Adipose tissue (tissue), 3 donors: Measurements from ENCODE around the gene FBXO10. TPM values are rescaled to one million over a fixed set of nuclear protein-coding genes. Genes with fewer than 3 reads are reported as not detected.

Experiments used
- H3K27ac ChIP-seq: one replicate; pipeline ENCODE4 v1.5.1; 2013; ENCODE audit warnings: low read depth, low read length
- WGBS, 3 donors: extraction: QIAGEN DNeasy Blood & Tissue Kit; methylation state at CpG; one replicate each; pipeline ENCODE4 v1.1.7; 2013; 5-methylcytosine and 5-hydroxymethylcytosine counted together
- polyA plus RNA-seq, 3 donors: library from polyadenylated mRNA; stranded (reverse); fragments of 200-250 nt; gene quantifications; one replicate each; pipeline ENCODE4 v1.2.3, GENCODE V29; 2013
- donor health status: healthy with polysubstance abuse.
- donor health status: Bipolar disorder and iron deficiency.
- donor health status: healthy.

Gene FBXO10, protein sequence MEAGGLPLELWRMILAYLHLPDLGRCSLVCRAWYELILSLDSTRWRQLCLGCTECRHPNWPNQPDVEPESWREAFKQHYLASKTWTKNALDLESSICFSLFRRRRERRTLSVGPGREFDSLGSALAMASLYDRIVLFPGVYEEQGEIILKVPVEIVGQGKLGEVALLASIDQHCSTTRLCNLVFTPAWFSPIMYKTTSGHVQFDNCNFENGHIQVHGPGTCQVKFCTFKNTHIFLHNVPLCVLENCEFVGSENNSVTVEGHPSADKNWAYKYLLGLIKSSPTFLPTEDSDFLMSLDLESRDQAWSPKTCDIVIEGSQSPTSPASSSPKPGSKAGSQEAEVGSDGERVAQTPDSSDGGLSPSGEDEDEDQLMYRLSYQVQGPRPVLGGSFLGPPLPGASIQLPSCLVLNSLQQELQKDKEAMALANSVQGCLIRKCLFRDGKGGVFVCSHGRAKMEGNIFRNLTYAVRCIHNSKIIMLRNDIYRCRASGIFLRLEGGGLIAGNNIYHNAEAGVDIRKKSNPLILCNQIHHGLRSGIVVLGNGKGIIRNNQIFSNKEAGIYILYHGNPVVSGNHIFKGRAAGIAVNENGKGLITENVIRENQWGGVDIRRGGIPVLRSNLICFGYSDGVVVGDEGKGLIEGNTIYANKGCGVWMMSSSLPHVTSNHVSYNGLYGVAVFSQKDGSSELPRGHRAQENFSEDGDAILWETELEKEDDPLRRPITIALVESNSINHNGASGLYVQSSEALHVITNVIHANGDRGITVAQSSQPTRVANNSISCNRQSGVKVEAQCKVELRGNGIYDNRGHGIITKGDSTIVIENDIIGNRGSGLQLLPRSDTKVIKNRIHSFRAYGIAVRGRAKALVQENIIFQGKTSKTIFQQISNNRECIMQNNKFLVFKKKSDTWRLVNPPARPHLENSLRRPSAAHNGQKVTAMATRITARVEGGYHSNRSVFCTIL
- 1 to 10 TPM; 2.9 to 5.0 (median 3.8) TPM for polyA plus RNA-seq

DNA sequence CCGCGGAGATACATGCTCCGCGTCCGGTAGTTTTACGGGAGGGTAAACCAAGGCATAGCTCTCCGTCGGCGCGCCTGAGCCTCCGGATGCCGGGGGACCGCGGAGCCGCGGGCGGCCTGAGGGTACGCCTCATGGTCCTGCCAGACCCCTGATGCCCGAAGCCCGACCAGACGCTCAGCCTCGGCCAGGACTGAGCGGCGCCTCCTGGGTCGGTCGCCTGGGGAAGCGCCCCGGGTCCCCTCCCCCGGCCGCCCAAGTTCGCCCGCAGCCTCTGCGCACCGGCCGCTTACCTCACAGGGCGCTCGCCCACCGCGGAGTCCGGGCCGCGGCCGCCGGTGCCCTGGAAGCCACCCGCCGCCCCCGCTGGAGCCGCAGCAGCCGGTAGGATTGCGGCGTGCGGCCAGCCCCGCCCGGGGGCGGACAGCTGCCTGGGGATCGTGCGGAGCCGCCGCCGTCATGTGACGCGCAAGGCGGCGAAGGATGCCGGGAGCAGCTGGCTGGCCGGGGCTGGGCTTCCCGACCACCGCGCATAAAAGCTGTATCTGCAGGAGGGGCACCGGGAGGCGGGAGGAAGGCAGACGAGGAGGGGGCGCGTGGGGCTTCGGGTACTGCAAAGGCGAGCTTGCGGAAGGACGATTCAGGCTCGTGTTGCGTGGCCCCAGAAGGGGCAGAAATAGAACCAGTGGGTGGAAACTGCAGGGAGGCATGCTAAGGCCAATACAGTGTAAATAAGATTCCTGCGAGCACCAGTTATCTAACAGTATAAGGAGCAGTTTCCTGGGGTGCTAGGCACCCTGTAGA lies at the start of gene FBXO10:
Gene FBXO10 (minus strand): TSS at position 460 of the 801 bp plus-strand sequence. CDS start 34,612 bp downstream, outside the sequence.
- WGBS, 3 donors: 0 to 1% (median 0%) methylated on average over 72 to 81 of the region's 81 CpGs

DNA sequence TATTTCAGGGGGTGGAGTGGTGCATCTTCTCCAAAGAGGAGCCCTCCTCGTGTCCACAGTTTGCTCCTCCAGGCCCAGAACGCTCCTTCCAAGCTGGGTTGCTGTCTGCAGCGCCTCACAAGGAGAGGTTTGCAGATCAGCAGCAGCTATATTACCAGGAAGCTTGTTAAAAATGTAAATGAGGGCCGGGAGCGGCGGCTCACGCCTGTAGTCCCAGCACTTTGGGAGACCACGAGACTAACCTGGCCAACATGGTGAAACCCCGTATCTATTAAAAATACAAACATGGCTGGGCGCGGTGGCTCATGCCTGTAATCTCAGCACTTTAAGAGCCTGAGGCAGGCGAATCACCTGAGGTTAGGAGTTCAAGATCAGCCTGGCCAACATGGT lies 49.6 kb upstream of the FBXO10 start:
- H3K27ac ChIP-seq: no peak overlapping the region
- WGBS, 3 donors: 82 to 91% (median 87%) methylated on average over 12 of the region's 12 CpGs

More for the DNA sequence above, at the start of gene FBXO10:
- H3K27ac ChIP-seq: no peak within 1 kb of the TSS

DNA sequence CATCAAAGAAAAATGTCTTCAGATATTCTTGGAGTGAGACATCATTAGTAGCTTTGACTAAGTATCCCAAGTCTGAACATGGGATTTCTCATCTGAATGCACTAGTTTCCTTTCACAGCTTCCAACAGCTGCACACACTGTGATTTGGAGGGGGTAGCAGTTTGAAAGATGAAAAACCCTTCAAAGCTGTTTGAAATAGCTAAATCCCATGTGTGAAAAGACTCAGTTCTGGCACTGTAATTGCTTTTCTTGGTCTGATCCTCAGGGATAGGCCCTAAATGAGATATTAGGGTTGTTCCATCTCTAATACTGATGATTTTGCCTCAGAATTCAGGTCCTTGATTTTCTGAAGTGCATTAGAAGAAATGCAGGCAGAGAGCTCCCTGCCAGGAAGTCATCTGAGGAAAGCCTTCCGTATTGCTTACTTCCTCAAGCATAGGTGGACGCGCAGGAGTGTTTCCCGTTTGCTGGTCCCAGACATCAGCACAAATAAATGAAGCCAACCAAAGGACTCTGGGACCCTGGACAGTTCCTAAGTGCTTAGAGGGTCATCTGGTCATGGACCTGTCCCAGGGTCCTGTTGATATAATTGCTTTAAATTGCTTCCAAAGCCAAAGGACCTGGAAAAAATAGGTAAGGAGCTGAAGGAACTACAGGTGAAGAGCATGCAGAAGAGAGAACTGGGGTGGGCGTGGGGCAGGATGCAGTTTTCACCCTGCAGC lies 49.0 kb upstream of the FBXO10 start:
- WGBS, 3 donors: 52 to 86% (median 58%) methylated on average over 5 of the region's 5 CpGs

DNA sequence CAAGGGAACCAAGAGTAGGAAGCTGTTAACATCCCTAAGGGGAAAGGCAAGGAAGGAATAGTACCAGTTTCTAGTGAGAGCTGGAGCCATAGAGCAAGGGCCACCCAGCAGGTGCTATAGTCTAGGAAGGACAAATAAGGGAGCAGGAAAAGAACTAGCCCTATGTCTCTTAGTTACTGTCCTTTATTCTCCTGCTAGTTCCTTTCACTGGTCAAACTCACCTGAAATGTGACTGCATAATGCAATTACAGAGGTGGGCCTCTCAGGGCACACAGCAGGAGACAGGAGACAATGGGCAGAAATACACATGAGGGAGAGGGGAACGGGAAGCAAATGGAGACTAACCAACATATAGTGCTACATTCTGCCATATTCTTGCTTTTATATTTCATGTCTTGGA lies 47.9 kb upstream of the FBXO10 start:
- 74 to 81% (median 78%) methylated on average over 1 of the region's 1 CpG for WGBS, 3 donors
- H3K27ac ChIP-seq: no peak overlapping the region

More for the DNA sequence above, 49.0 kb upstream of the FBXO10 start:
- no peak overlapping the region for H3K27ac ChIP-seq

DNA sequence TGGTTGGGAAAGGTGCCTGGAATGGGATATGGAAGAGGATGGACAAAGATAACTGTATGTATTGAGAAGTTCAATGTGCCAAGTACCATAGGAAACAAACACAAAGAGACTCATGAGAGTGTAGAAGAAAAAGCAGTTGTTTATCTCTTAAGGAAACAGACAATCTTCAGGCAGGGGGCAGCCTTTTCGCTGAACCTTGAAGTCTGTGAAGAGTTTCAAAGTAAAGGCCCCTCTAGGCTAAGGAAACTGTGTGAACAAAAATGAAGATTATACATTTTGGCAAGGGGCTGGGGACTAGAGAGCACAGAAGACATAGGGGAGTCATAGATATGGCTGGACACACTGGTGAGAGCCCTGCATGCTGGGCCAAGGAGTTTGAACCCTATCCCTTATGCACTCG lies 47.1 kb upstream of the FBXO10 start:
- no peak overlapping the region for H3K27ac ChIP-seq
- 82 to 93% (median 88%) methylated on average over 2 of the region's 2 CpGs for WGBS, 3 donors

DNA sequence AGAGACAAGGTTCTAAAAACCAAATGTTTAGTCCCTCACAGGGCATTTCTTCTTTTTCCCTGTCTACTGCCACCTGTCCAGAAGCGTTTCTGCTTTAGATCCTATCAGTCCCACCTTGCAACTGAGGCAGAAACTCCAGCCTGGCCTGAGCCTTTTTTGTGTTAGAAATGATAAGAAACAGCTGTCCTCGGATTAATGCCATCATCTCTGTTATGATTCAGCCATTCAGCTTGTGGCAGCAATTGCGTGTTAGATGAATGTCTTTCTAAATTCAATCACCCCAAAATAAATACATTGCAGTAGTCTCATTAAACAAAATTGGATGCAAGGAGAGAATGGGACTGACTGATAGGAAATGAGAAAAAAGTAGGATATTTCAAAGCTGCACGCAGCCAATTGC lies 46.3 kb upstream of the FBXO10 start:
- 80 to 89% (median 87%) methylated on average over 4 of the region's 4 CpGs for WGBS, 3 donors
- no peak overlapping the region for H3K27ac ChIP-seq

DNA sequence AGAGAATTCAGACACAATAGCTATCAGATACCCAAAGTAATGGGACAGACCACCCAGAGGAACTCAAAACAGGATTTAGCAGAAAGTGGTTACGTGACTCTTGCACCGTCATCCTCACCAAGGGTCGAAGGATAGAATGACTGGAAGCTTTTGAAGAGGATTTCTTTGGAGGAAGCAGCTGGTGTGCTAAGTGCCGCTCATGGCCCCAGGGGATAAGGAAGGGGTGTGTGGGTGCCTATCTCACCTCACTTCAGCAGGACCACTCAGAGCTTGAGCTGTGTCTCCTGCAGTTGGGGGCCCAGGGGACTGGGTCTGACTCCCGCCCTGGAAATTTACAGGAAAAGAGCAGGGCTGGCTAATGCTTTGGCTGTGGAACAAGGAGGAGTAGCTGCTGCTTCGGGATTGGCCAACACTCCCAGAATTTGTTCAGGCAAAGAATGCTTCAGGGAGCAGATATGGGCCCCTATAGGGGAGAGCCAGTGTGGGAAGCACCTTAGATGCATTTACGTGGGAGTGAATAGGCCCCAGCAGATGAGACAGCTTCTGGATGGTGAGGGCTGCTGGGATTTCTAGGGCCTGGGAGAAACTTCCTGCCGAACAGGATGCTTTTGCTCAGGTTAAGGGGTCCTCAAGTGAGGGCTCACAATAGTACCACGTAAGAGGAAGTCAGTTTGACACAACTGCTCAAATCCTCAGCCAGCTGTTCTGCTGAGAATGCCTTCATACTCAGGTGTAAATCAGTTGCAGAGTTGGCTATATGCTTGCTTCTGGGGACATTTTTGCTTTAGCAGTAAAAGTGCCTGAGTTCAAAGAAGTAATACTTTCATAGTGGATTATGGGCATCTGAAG lies 45.3 kb upstream of the FBXO10 start:
- H3K27ac ChIP-seq: no peak overlapping the region
- 42 to 78% (median 43%) methylated on average over 9 of the region's 9 CpGs for WGBS, 3 donors

DNA sequence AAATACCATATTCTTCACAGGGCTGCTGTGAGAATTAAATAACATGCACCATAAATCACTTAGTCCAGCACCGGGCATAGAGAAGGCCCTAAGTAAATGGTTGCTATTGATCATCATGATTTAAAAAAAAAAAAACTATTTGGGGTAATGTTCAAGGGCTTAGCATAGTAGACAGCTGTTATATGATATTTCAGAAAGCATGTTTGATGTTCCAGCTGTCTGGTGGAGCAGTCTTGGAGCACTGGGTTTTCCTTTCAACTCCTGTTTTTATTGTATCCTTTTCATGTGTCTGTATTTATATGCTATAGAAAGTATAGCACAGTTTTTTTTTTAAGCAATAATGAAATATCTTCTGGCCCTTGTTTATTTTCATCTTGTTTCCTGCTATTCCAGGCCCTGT lies 44.2 kb upstream of the FBXO10 start:
- H3K27ac ChIP-seq: no peak overlapping the region

DNA sequence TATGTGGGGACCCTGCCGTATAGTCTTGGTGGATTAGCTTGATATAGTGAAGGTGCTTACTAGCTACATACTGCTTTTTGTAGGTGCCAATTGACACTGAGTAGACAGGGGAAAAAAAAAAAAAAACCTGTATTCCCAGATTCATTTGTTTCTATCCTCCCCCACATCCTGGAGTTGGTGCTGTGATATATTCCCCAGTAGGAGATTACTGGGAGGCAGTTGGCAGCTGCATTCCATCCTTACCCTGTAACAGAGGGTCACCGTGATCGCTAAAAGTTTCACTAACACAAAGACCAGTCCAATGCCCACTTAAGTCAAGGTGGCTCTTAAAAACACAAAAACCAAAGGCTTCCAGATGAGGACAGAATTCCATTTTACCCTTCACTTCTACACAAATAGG lies 43.6 kb upstream of the FBXO10 start:
- WGBS, 3 donors: 85 to 96% (median 94%) methylated on average over 3 of the region's 3 CpGs
- no peak overlapping the region for H3K27ac ChIP-seq

More for the DNA sequence above, 44.2 kb upstream of the FBXO10 start:
- WGBS, 3 donors: 89 to 97% (median 89%) methylated on average over 1 of the region's 1 CpG

DNA sequence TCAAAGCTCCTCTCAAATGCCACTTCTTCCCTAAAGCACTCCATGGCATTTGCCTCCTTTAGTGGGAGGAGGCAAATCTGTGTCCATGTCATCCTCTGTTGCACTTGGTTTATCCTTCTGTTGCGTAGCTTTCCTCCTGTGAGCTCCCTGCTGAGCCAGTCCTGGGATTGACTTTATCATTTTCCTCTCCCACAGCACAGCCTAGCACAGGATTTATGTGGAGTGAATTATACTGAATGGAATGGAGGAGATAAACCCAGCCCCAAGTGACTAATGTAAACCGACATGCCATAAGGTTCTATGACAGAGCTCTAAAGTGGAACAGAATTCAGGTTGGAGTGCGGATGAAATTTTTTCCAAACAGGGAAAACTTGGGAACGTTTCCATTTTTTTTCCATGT lies 42.6 kb upstream of the FBXO10 start:
- no peak overlapping the region for H3K27ac ChIP-seq
- WGBS, 3 donors: 86 to 92% (median 90%) methylated on average over 4 of the region's 4 CpGs

DNA sequence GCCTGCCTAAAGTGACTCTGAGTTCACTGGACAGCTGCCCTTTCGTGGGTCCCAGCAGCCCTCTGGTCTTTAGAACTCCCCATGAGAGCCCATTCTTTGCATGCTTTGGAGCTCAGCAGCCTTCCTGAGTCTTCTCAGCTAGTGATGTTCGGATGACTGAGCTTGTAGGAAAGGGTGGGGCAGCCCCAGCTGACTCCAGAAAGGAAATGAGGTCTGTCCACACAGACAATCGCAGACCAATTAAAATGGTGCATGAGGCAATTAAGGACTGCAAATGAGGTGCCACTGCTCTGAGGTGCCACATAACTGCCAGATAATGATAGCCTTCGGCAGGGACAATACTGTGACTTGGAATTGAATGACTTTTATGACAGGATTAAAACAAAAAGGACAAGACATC lies 41.7 kb upstream of the FBXO10 start:
- 45 to 58% (median 56%) methylated on average over 4 of the region's 4 CpGs for WGBS, 3 donors
- H3K27ac ChIP-seq: no peak overlapping the region

DNA sequence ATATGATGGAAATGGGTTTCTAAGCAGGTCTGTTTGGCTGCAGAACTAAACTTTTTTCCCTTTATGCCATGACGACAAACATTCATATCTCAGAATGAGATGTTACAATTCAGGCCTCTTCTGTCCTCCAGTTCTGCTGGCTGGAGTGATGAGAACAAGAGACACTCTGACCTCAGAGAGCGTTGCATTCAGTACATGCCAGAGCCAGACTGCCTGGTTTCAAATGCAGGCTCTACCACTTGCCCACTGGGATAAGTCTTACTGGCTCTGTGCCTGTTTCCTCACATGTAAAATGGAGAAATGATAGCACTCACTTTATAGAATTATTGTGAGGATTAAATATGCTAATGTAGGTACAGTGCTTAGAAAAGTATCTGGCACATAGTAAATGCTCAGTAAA lies 41.0 kb upstream of the FBXO10 start:
- H3K27ac ChIP-seq: no peak overlapping the region
- WGBS, 3 donors: 82 to 85% (median 83%) methylated on average over 2 of the region's 2 CpGs

DNA sequence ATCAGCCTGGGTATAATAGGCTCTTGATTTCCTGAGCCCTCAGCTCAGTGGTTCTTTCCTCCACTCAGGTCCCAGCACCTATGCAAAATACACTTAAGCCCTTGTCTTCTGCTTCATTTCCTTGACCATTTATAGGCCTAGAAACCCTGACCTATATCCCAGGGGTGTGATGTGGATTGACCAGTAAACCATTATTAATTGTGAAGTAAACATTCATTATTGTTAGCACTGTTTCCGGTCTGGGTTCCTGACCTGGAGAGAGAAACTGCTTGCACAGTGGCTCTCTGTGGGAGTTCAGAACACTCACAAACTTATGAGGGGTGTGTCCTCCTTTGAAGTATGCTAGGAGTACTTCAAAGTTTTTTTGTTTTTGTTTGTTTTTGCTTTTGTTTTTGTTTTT lies 35.8 kb upstream of the FBXO10 start:
- H3K27ac ChIP-seq: no peak overlapping the region
- 55 to 69% (median 64%) methylated on average over 1 of the region's 1 CpG for WGBS, 3 donors

DNA sequence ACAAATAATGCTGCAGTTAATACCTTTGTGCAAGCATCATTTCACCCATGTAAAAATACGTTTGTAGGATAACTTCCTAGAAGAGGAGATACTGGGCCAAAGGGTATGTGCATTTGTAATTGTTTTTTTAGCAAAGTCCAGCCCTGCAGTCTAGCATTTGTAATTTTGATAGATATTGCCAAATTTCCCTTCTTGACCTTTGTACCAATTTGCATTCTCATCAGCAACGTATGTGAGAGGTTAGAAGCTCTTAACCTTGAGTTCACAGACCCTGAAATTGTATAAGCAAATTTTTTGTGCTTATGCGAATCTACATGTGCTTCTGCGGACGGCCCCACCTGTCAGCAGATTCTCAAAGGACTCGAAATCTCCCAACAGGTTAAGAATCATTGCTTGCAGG lies 34.8 kb upstream of the FBXO10 start:
- no peak overlapping the region for H3K27ac ChIP-seq
- WGBS, 3 donors: 73 to 76% (median 76%) methylated on average over 6 of the region's 6 CpGs

DNA sequence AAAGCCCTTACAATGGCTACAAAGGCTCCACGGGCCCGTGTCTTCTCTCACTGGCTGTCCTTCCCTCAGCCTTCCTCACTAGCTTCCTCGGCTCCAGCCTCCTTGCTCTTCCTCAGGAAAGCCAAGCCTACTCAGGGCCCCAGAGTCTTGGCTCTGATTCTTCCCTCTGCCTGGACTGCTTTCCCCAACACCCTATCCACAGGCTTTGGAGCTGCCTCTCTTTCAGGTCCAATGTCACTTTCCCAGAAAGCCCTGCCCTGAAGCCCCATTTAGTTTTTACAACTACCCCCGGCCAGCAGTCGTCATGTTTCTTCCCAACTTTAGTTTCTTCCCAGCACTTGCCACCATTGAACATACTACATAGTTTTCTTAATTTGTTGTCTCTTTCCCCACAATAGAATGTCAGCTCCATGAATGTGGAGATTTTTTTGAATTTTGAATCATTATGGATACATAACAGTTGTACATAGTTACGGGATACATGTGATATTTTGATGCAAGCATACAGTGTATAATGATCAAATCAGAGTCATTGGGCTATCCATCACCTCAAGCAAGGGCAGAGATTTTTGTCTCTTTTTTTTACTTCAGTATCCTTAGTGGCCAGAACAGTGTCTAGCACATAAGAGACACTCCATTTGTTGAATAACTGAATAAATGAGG lies 33.7 kb upstream of the FBXO10 start:
- no peak overlapping the region for H3K27ac ChIP-seq
- WGBS, 3 donors: 77% methylated on average over 6 of the region's 6 CpGs

DNA sequence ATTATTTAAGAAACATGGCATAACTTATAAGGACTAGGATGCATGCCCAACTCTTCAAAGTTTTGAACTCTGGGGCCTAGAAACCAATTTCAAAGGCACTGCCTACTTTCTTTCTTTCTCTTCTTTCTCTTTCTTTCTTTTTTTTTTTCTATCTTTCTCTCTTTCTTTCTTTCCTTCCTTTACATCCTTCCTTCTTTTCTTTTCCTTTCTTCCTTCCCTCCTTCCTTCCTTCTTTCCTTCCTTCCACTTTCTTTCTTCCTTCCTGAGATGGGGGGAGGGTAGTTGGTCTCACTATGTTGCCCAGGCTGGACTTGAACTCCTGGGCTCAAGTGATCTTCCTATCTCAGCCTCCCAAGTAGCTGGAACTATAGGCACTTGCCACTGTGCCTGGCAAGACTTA lies 32.1 kb upstream of the FBXO10 start:
- no peak overlapping the region for H3K27ac ChIP-seq

DNA sequence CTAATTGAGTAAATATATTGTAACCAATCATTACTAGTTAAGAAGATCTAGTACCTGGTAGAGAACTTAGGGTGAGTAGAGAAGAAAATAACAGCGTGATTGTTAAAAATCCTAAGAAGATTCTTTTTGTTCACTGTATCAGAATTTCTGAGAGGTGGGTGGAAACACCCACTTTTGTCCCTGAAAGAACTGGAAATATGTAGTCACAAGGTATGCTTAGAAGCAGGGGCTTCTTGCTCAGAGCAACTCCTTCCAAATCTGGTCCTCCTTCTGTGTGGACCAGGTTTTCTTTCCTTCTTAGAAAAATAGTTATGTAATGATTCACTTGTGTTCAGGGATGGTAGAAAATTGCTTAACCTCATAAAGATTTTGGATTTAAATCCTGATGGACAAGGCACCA lies 28.1 kb upstream of the FBXO10 start:
- WGBS, 3 donors: 84 to 91% (median 90%) methylated on average over 1 of the region's 1 CpG
- no peak overlapping the region for H3K27ac ChIP-seq
